Measurements from ENCODE around the gene CTNNBL1.
A peak's percentile ranks its signal among the peaks of the same experiment; 100 is the strongest.
"Not testable (repeated sequence)": the region's sequence is repeated elsewhere in the genome, so short reads cannot be mapped to it uniquely, and the experiment has no call there.

Gene CTNNBL1

GRCh38 chr20:37711994-37712964 is 18.4 kb downstream of the CTNNBL1 start:
- no peak for DNase-seq (ENCODE audit: low spot score)

GRCh38 chr20:37713396-37713795 is 19.6 kb downstream of the CTNNBL1 start:
- DNase-seq (ENCODE audit: low spot score), result no peak

- no peak for DNase-seq (ENCODE audit: low spot score)
Observed at GRCh38 chr20:37714978-37715672, 21.3 kb downstream of the CTNNBL1 start.

GRCh38 chr20:37721751-37722150 is 27.9 kb downstream of the CTNNBL1 start:
- no peak for DNase-seq (ENCODE audit: low spot score)

GRCh38 chr20:37722312-37722711 is 28.5 kb downstream of the CTNNBL1 start:
- DNase-seq (ENCODE audit: low spot score), result not testable (repeated sequence)

GRCh38 chr20:37723668-37724067 is 29.8 kb downstream of the CTNNBL1 start:
- DNase-seq (ENCODE audit: low spot score), result no peak

- no peak for DNase-seq (ENCODE audit: low spot score)
Observed at GRCh38 chr20:37725165-37725564, 31.3 kb downstream of the CTNNBL1 start.

GRCh38 chr20:37725855-37726254 is 32.0 kb downstream of the CTNNBL1 start:
- DNase-seq (ENCODE audit: low spot score), result no peak

- DNase-seq (ENCODE audit: low spot score), result no peak
Observed at GRCh38 chr20:37726321-37726720, 32.5 kb downstream of the CTNNBL1 start.

- DNase-seq (ENCODE audit: low spot score), result peak; percentile 1
Observed at GRCh38 chr20:37726971-37727956, 33.4 kb downstream of the CTNNBL1 start.

- DNase-seq (ENCODE audit: low spot score), result no peak
Observed at GRCh38 chr20:37727957-37728634, 34.3 kb downstream of the CTNNBL1 start.

- no peak for DNase-seq (ENCODE audit: low spot score)
Observed at GRCh38 chr20:37728635-37728983, 34.8 kb downstream of the CTNNBL1 start.

GRCh38 chr20:37729452-37729851 is 35.6 kb downstream of the CTNNBL1 start:
- peak; percentile 2 for DNase-seq (ENCODE audit: low spot score)

GRCh38 chr20:37729909-37730308 is 36.1 kb downstream of the CTNNBL1 start:
- peak; percentile 42 for DNase-seq (ENCODE audit: low spot score)

GRCh38 chr20:37733416-37733815 is 39.6 kb downstream of the CTNNBL1 start:
- DNase-seq (ENCODE audit: low spot score), result no peak

GRCh38 chr20:37734228-37734985 is 40.6 kb downstream of the CTNNBL1 start:
- no peak for DNase-seq (ENCODE audit: low spot score)

- DNase-seq (ENCODE audit: low spot score), result no peak
Observed at GRCh38 chr20:37735541-37735940, 41.7 kb downstream of the CTNNBL1 start.

GRCh38 chr20:37736132-37736531 is 42.3 kb downstream of the CTNNBL1 start:
- no peak for DNase-seq (ENCODE audit: low spot score)

GRCh38 chr20:37737826-37738420 is 44.1 kb downstream of the CTNNBL1 start:
- DNase-seq (ENCODE audit: low spot score), result no peak

- DNase-seq (ENCODE audit: low spot score), result peak; percentile 73
Observed at GRCh38 chr20:37741055-37741454, 47.2 kb downstream of the CTNNBL1 start.
